ENCODE measurements around the gene PLXNA4.

GRCh38 chr7:132154695-132155471 is 421.4 kb downstream of the PLXNA4 start:
- TF ChIP-seq CTCF (IDR thresholded peaks at IDR 0.05) (no peak), POLR2A (IDR thresholded peaks at IDR 0.05) (no peak)
